ENCODE results near the gene LRRC4C.

GRCh38 chr11:40207416-40207815 lies 1252.0 kb downstream of the LRRC4C start:
- TF ChIP-seq CTCF (conservative IDR thresholded peaks at IDR 0.05; ENCODE audit: low read depth, low read length): no peak
- no peak for TF ChIP-seq EZH2phosphoT487 (IDR thresholded peaks at IDR 0.05; ENCODE audit: borderline replicate concordance, low read length)
